Measurements from ENCODE around the gene ATP8A1.
A peak's percentile ranks its signal among the peaks of the same experiment; 100 is the strongest.
"Not testable (repeated sequence)": the region's sequence is repeated elsewhere in the genome, so short reads cannot be mapped to it uniquely, and the experiment has no call there.

ATP8A1 gene

GRCh38 chr4:42515156-42515884, 141.6 kb downstream of the ATP8A1 start:
- no peak for DNase-seq (ENCODE audit: insufficient read length, low spot score)
- no peak for FAIRE-seq

- no peak for DNase-seq (ENCODE audit: insufficient read length, low spot score)
Observed at GRCh38 chr4:42513748-42514492, 143.0 kb downstream of the ATP8A1 start.

GRCh38 chr4:42512226-42512625, 144.7 kb downstream of the ATP8A1 start:
- DNase-seq (ENCODE audit: insufficient read length, low spot score) (no peak), FAIRE-seq (no peak)

More at GRCh38 chr4:42513748-42514492, 143.0 kb downstream of the ATP8A1 start:
- no peak for FAIRE-seq

GRCh38 chr4:42510225-42510624, 146.7 kb downstream of the ATP8A1 start:
- FAIRE-seq (no peak), DNase-seq (ENCODE audit: insufficient read length, low spot score) (no peak)

- FAIRE-seq: no peak
- no peak for DNase-seq (ENCODE audit: insufficient read length, low spot score)
Observed at GRCh38 chr4:42501624-42502401, 155.1 kb downstream of the ATP8A1 start.

- no peak for DNase-seq (ENCODE audit: insufficient read length, low spot score)
- FAIRE-seq: no peak
Observed at GRCh38 chr4:42498040-42498439, 158.9 kb downstream of the ATP8A1 start.

- FAIRE-seq (no peak), DNase-seq (ENCODE audit: insufficient read length, low spot score) (no peak)
Observed at GRCh38 chr4:42497142-42497910, 159.6 kb downstream of the ATP8A1 start.

- DNase-seq (ENCODE audit: insufficient read length, low spot score) (no peak), FAIRE-seq (no peak)
Observed at GRCh38 chr4:42492962-42493361, 163.9 kb downstream of the ATP8A1 start.

GRCh38 chr4:42490015-42490414, 166.9 kb downstream of the ATP8A1 start:
- FAIRE-seq: peak; percentile 92
- no peak for DNase-seq (ENCODE audit: insufficient read length, low spot score)

GRCh38 chr4:42489095-42489494, 167.8 kb downstream of the ATP8A1 start:
- DNase-seq (ENCODE audit: insufficient read length, low spot score) (peak; percentile 18), FAIRE-seq (peak; percentile 97)

GRCh38 chr4:42488554-42488953, 168.4 kb downstream of the ATP8A1 start:
- DNase-seq (ENCODE audit: insufficient read length, low spot score) (no peak), FAIRE-seq (no peak)

GRCh38 chr4:42488114-42488513, 168.8 kb downstream of the ATP8A1 start:
- DNase-seq (ENCODE audit: insufficient read length, low spot score) (peak; percentile 14), FAIRE-seq (peak; percentile 98)

GRCh38 chr4:42487230-42487629, 169.7 kb downstream of the ATP8A1 start:
- peak; percentile 63 for FAIRE-seq
- no peak for DNase-seq (ENCODE audit: insufficient read length, low spot score)

GRCh38 chr4:42486156-42486555, 170.7 kb downstream of the ATP8A1 start:
- FAIRE-seq; DNase-seq (ENCODE audit: insufficient read length, low spot score): not testable (repeated sequence)

GRCh38 chr4:42484630-42485029, 172.3 kb downstream of the ATP8A1 start:
- no peak for DNase-seq (ENCODE audit: insufficient read length, low spot score)
- no peak for FAIRE-seq

- FAIRE-seq (no peak), DNase-seq (ENCODE audit: insufficient read length, low spot score) (no peak)
Observed at GRCh38 chr4:42483426-42484379, 173.2 kb downstream of the ATP8A1 start.

GRCh38 chr4:42482516-42483327, 174.2 kb downstream of the ATP8A1 start:
- FAIRE-seq: no peak
- DNase-seq (ENCODE audit: insufficient read length, low spot score): no peak

GRCh38 chr4:42480717-42481116, 176.2 kb downstream of the ATP8A1 start:
- DNase-seq (ENCODE audit: insufficient read length, low spot score) (no peak), FAIRE-seq (no peak)

GRCh38 chr4:42480281-42480680, 176.6 kb downstream of the ATP8A1 start:
- FAIRE-seq (no peak), DNase-seq (ENCODE audit: insufficient read length, low spot score) (no peak)

All from GM19239 (cell line).